SK-N-SH treated with all-trans-retinoic acid at 6 μM for 48 hours (cell line): ENCODE measurements around the gene PLSCR5.

Experiments
- GLIS3 ChIP-seq: fragments of 250-450 bp; sonication (Bioruptor Pico); IDR thresholded peaks from 2 replicates; pipeline ENCODE4 v1.5.0; 2020; ENCODE audit warnings: mild to moderate bottlenecking, moderate library complexity
- ISL1 ChIP-seq: fragments of 250-450 bp; sonication (Bioruptor Pico); IDR thresholded peaks from 2 replicates; pipeline ENCODE4 v2.1.2; 2022; ENCODE audit warnings: mild to moderate bottlenecking, moderate library complexity
- RARB ChIP-seq: fragments of 250-450 bp; sonication (Bioruptor Pico); IDR thresholded peaks from 2 replicates; pipeline ENCODE4 v1.8.0; 2021; ENCODE audit warnings: mild to moderate bottlenecking, moderate library complexity
- SNAI2 ChIP-seq: fragments of 250-450 bp; sonication (Bioruptor Pico); IDR thresholded peaks from 2 replicates; pipeline ENCODE4 v1.5.0; 2020; ENCODE audit warnings: mild to moderate bottlenecking, moderate library complexity
- ZFP3 ChIP-seq: fragments of 250-450 bp; sonication (Bioruptor Pico); IDR thresholded peaks from 2 replicates; pipeline ENCODE4 v1.5.0; 2020; ENCODE audit warnings: mild to moderate bottlenecking, moderate library complexity
- TF ChIP-seq, protein P1 (sequence below): fragments of 250-450 bp; sonication (Bioruptor Pico); IDR thresholded peaks from 2 replicates; pipeline ENCODE4 v1.8.0; 2021; ENCODE audit warnings: low read depth, mild to moderate bottlenecking, moderate library complexity, borderline replicate concordance
- TF ChIP-seq, protein P2 (sequence below): fragments of 250-450 bp; sonication (Bioruptor Pico); IDR thresholded peaks from 2 replicates; pipeline ENCODE4 v1.5.1; 2020; ENCODE audit warnings: low read depth, mild to moderate bottlenecking, moderate library complexity

DNA sequence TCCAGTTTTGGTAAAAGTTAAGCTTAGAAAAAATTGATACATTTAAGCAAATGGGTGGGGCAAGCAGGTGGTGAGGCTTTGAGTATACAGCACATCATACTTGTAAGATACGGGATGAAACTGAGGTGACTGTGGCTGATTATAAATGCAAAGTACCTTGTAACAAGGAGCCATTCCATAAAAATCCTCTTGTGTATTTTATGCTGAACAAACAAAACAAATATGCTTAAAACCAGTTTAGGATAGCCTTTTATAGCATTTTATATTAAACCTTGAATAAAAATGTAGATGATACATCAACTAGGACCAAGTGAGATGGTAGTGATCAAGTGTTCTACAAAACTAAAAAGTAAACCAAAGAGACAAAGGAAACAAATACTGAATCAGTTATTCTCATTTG, 64.2 kb downstream of the PLSCR5 start:
- TF ChIP-seq, protein P1, sequence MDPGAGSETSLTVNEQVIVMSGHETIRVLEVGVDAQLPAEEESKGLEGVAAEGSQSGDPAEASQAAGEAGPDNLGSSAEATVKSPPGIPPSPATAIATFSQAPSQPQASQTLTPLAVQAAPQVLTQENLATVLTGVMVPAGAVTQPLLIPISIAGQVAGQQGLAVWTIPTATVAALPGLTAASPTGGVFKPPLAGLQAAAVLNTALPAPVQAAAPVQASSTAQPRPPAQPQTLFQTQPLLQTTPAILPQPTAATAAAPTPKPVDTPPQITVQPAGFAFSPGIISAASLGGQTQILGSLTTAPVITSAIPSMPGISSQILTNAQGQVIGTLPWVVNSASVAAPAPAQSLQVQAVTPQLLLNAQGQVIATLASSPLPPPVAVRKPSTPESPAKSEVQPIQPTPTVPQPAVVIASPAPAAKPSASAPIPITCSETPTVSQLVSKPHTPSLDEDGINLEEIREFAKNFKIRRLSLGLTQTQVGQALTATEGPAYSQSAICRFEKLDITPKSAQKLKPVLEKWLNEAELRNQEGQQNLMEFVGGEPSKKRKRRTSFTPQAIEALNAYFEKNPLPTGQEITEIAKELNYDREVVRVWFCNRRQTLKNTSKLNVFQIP, result no peak
- TF ChIP-seq, protein P2, sequence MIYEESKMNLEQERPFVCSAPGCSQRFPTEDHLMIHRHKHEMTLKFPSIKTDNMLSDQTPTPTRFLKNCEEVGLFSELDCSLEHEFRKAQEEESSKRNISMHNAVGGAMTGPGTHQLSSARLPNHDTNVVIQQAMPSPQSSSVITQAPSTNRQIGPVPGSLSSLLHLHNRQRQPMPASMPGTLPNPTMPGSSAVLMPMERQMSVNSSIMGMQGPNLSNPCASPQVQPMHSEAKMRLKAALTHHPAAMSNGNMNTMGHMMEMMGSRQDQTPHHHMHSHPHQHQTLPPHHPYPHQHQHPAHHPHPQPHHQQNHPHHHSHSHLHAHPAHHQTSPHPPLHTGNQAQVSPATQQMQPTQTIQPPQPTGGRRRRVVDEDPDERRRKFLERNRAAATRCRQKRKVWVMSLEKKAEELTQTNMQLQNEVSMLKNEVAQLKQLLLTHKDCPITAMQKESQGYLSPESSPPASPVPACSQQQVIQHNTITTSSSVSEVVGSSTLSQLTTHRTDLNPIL, result no peak
- no peak for TF ChIP-seq SNAI2 (CRISPR knock-in tag)
- no peak for TF ChIP-seq GLIS3 (CRISPR knock-in tag)
- TF ChIP-seq ISL1 (CRISPR knock-in tag), result no peak
- TF ChIP-seq ZFP3, result no peak
- no peak for TF ChIP-seq RARB (CRISPR knock-in tag)
